Activated T-cell treated with anti-CD3 and anti-CD28 coated beads for 48 hours (primary cell): ENCODE data around the gene ZFP36L1.

Experiments used
- DNase-seq: peaks from one replicate; pipeline ENCODE4 v3.0.0-alpha.2; 2020; ENCODE audit warnings: low read depth

ZFP36L1 gene

DNA sequence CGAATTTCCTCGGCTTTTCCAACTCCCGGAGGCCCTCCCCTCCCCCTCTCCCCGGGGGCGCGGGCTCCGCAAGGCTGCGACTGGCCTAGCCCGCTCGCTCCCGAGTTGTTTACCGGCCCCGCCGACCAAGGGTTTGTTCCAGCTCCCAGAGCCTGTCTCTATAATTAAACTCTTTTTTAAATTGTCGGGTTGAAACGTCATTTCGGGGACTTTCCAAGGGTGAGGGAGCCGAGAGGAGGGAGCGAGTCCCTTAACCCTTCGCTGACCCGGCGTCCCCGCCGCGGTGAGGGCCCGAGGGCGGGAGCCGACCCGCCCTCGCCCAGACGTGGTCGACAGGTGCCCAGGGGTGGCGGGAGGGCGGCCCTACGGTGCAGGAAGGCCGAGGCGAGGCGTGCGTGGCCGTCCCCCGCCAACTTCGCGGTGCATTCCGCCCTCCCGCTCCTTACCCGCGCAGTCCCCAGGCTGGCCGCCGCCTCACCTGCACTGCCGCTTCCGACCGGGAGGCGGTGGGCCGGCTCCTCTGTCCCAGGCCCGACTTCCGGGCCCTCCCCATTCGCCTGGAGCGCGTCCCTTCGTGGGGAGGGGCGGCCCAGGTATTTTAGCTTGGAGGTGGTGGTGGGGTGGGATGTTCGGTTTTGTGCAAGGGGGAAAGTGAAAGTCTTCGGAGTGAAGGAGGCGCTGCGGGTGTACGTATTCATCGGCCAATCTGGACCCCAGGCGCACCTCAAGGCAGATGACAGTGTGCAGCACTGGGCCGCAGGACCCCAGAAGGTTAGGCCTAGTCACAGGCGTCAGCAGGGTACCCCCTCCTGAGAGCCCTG lies 2.9 kb upstream of the ZFP36L1 start:
- peak; percentile 79 for DNase-seq

DNA sequence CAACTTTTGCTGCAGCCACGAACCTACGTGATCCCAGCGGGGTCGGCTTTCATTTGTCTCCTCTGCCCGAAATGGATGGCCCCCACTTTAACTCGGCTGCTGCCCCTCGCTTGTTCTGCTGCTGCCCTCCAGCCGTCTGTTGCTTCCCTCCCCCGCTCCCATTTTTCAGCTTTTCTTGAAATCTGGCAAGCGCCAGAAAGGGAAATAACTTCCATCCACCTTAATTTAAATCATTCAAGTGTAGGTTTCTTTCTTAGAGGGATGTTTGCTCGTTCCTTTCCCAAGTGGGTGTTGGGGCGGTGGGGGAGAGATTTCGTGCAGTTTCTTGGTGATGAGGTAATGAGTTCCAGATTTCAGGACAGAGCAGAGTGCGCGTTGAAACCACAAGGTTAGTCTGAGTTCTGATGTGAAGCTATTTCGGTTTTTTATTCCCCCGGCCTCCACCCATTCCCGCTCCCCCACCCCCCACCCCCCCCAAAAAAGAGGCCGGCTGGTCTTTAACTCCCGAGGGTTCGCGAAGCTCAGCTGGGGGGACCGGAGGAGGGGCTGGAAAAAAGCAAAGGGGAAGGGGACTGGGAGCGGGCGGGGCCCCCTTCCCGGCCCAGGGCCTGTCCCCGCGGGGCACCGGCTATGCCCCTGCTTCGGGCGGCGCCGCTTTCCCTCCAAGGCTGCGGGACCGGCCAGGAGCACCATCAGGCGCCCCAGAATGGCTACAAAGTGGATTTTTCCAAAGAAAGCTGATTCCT lies 2.2 kb upstream of the ZFP36L1 start:
- no peak for DNase-seq

DNA sequence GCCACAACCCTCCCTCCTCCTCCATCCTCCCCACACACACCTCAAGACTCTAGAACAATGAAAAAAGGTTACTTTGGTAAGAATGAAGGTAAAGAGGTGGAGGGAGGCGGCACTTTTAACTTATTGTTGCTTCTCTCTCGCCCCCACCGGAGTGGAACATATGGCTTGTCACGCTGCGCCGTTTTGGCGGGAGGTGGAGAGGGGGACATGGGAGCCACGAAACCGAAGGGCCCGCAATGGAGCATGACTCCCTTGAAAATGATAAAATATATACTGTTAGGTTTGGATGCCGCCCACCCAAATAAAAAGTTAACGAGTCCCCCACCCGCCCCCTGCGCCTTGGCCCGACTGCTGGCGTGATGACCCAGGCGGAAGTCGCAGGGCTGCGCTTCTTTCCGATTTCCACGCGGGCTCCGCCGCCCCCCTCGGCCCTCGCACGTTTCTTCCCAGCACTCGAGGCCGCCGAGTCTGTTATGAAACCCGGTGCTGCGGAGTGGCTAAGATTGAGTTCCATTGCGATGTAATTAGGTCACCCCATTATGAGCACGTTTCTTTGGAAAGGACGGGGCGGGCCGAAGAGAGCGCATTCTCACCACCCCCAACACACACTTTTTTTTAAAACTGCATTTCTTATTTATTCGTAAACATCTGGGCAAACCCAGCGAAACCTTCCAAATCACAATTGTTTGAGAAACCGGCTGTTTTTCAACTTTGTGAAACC lies 1.4 kb upstream of the ZFP36L1 start:
- peak; percentile 85 for DNase-seq

DNA sequence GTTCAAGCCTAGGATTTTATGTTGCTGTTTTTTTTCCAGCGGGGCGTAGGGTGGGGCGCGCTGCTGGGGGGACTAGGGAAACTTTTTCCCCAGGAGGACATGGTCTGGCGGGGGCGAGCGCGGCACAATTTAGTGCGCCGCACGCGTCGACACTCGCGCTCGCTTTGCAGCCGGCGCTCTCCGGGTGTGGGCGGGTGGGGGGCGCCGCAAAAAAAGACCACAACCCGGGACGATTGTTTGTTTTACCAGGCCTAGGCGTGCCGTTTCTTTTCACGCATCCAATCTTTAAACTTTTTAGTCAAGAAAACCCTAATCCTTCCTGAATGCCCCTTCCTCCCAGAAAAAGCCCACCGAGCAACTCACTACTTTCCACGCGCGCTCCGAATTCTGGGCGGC lies 865 bp upstream of the ZFP36L1 start:
- DNase-seq, result no peak

DNA sequence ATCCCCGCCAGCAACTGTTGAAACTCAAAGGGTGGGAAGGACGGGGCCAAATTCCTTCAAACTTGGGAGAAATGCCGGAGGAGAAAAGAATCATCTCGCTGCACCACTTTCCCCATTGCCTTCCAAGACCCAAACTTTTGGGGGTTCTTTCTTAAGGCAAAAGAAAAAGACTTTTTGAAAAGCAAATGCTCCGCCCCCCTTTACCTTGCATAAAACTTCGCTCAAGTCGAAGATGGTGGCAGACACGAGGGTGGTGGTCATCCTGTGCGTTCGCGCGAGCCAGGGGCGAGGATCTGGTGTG lies 239 bp downstream of the ZFP36L1 start:
- no peak for DNase-seq

DNA sequence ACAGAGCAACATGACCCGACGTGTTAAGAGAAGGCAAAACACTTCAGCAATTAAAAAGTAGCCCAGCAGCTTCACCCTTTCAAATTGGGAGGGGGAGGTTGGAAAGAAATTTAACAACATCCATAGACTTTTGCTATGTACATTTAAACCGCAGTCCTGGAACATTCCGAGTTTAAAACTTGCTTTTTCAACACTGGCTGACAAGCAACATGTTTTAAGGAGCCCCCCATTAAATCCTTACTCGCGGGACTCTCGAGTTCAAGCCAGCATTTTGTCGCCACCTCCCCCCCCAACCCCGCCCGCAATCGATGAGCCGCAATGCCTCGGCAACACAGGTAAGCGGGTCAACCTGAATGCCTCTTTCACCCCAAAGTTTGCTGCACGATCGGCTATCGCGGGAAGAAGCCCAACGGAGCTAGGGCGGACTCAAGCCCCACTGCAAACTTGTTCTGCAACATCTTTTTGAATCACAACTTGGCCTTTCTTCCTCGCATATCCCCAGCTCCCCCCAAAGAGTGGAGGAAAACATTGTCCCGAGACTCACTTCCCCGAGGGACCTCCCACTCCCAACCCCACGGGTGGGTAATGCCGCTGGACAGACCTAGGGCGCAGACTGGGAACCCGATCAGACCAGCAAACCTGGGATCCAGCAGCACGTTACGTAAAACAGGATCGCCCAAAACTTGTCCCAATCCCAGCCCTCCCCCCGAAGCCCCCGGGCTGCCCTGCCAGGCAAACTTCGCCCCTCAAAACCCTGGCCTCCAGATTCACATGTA lies 777 bp downstream of the ZFP36L1 start:
- no peak for DNase-seq

DNA sequence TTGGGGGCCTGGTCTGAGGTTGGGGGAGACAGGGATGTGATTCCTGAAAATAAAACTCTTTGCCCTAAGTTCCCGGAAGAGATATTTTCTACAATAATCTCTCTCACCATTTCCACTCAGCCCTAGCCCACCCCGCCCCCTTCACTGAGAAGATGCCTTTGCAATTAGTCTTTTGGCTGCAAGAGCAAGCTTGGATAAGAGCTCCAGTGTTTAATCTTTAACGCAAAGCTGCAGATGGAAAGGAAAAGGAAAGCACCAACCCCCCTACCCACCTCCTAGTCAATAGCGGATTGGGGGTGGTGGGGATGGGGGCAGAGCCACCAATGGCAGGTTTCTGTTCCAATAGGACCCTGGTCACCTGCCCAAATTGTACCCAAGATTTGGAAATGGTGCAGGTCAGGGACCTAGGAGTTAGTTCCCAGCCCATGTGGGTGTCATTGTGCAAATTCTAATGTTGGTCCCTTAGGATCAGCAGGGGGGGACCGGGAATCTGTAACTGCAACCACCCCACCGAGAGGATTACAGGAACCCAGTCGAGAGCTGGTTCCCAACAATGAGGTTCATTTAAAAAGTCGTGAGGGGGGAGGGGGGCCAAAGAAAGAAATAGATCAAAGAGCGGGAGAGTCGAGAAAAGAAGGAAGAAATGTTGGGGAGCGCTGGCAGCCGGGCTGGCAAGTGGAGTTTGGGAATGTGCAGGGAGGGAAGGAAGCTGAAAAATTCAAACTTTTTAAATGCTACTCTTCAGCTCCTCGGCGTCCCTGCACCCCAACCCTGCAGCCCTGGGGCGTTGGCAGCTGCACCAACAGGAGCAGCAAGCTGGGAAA lies 1.6 kb downstream of the ZFP36L1 start:
- no peak for DNase-seq

DNA sequence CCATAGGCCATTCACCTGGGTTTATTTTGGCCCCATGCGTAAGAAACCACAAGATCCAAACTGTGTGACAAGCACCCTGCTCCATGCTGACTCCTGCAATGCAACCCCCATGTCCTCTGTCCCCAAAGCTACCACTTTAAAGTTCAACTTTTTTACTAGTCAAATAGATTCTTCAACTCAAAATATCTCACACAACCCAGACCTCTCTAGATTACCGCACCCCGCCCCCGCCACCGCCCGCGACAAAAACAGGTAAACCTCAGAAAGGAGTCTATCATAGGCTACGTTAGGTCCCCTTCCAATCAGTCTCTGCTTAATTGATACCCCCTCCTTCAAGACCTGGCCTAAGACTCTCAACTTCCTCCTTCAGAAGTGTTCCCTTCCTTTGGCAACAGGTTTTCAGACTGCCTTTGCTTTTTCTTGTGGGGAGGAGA lies 2.2 kb downstream of the ZFP36L1 start:
- peak; percentile 70 for DNase-seq

DNA sequence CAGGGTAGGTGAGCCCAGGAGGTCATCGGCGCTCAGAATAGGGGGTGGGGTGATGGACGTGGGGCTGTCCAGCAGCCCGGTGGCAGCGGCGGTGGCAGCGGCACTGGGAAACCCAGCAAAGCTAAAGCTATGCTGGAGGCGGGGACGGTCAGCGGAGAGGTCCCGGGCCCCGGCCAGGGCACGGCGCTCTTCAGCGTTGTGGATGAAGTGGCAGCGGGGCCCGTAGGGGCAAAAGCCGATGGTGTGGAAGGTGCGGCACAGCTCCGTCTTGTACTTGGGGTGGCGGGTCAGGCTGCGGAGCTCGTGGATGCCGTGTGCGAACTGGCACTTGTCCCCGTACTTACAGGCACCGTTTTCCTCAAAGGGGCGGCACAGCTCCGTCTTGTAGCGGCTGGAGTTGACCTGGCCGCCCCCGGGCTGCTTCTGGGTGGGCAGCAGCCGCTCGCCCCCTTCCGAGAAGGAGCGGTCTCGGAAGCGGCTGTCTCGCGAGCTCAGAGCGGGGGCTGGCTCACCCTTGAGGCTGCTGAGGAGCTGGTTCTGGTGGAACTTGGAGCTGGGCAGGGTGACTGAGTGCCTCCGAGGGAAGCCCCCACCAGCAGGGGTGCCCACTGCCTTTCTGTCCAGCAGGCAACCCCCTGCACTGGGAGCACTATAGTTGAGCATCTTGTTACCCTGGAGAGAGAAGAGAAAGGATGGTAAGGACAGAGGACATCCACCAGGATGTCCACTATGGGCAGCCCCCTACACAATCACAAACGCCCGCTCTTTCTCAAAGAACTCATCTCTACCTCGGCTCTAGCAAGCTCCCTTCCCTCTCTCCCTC lies 2.8 kb downstream of the ZFP36L1 start:
- no peak for DNase-seq

DNA sequence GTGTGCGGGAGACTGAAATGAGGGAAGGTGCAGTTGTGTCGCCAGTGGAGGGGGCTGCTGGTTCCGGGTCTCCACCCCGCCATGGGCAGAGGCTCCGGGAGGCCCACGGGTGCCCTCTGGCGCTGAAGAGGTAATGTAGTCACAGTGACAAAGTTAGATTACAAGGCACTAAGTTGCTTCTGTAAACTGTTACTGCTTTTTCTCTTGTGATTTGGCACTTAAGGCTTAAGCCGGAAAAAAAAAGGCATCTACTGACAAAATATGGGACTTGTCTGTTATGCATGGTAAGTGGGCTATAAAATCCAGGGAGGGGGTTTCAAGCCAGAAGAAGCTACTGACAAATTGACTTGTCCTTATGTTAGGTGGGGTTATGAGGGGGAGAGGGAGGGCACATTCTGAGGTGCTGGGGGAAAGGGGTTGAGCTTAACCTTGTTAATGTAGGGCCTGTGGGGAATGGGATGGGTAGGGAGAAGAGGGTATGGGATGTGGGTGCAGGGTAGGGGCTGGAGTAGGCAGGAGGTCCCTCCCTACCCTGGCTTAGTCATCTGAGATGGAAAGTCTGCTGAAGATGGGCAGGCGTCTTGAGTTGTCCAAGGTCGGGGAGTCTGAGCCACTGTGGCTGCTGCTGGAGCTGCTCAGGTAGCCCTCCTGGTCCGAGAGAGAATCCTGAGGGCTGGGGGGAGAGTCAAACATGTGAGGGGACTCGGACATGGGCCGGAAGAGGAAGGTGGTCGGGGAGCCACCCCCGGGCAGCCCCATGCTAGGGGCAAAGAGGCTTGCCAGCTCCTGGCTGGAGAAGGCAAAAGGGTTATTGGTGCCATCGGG lies 3.7 kb downstream of the ZFP36L1 start:
- DNase-seq, result peak; percentile 77

DNA sequence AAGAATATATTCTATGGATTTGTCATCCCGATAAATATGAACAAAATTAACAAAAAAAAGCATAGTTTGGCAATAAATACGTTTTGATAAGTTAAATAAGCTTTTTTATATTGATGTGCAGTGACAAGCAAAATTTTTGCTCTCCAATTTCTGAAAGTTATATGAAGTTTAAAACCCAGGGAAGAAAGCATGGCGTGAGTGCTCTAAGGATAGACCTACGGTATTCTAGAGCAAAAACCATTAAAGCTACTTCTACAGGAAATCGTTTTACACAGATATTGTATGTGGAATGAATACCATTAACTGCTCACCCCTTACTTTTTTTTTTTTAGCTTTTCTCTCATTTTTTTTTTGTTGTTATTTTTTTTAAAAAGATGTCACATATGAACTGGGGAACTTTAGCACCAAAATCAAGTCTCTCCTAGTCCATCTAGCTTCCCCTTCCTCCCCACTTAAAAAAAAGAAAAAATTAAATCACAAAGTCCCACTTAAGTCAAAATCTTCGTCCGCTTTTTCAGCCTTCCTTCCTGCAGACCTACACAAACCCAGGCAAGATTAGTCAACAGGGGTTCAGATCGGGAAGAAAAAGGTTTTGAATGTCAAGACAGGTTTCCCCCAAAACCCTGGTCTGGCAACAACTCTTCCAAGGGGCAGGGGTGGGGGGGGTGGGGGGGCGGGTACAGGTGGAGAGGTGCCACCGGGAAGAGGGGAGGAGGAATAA lies 4.4 kb downstream of the ZFP36L1 start:
- DNase-seq, result no peak

DNA sequence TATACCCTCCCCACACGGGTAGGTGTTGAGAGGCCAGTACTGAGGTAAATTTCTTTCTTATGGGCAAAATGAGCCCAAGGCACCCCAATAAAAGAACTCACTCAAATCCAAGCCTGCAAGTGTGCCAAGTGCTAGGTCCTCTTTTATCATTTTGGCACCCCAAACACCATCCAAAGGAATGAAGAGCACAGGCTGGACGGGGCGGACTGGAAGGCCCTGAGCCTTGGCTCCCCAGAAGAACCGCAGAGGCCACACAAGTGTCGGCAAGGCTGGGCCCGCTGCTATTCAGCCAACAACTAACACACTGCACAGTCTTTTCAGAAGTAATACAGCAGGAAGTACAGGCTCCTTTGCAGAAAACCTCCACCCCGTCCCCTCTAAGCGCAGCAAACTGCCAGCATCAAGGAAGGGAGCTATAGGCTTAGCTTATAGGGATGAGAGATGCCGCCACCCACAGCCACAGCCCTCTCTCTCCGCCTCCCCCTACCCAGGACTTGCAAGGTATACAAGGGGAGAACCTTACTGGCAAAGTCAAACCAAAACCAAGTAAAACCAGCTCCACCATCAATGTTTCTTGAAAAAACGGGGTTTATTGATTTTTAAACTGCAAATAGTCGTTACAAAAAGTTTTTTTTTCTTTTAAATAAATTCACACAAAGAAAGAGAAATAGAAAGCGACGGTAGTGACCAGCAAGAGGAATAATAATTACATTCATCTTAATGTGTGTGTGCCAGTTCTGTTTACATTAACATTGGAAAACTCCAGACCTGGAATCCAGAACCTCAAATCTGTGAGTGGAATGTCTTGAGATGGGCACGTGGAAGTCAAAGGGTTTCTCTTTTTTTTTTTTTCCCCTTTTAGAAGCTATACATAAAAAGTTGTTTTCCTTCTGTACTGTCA lies 5.5 kb downstream of the ZFP36L1 start:
- no peak for DNase-seq

DNA sequence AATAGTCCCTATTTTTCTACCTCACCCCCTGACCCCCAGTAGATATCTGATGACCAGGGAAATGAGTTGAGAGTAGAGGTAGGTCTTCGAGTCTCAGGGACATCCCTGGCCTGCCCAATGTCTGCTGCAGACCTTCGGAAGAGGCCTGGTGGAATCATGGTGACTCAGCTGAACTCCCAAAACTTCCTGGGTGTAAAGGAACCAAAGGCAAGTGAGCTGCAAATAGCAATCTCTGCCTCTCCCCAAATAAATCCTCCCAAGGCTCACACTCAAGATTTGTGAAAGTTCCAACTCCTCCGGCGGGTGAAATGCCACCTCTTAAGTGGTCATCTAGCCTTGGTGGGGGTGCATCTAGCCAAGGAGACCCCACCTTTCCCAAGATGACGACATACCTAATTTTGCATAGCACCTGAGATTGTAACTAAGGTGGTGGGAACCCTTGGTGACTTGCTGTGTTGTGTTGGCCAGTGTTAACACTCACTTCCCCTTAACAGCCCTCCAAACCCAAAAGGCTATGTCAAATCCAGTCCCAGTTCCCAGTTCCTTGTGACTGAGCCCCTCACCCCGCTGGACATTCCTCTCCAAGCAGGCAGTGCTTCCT lies 6.3 kb downstream of the ZFP36L1 start:
- no peak for DNase-seq

DNA sequence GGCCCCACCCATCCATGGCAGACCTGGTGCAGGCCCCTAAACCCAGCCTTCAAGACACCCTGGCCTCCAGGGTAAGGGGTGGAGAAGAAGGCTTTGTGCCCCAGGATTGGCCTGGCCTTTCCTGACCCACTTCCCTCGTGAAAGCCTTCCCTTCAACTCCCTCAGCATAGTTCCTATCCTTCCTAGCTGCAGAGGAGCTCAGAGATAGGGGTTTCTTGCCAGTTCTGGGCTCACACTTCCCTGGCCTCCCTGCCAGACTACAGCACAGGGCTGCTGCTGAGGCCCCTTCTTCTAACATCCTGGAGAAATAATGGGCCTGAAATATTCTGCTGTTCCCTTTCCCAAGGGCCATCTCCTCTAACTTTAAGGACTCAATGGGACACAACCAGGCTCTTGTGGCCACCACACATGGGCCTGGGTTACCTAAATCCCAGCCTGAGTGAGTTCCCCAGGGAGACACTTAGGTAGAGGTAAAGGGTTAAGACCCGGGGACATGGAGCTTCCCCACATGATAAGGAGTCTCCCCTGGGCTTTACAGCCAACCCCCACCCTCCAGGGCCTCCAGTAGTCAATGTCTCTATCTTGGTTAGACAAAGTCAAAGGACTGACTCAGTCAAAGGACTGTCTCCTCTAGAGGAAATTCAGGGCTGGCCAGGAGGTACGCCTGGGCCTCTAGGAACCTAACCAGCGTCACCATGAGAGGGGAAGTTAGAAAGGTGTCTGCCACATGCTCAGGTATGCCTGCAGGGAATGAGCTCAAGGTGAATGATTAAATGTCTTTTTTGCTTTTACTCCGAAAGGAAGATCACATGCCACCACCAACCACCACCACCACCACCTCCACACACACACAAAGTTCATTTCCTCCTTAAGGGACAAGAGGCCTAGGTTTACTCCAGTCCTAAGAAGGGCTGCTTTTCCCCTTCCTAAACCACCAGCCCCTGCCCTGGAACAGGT lies 7.1 kb downstream of the ZFP36L1 start:
- no peak for DNase-seq

DNA sequence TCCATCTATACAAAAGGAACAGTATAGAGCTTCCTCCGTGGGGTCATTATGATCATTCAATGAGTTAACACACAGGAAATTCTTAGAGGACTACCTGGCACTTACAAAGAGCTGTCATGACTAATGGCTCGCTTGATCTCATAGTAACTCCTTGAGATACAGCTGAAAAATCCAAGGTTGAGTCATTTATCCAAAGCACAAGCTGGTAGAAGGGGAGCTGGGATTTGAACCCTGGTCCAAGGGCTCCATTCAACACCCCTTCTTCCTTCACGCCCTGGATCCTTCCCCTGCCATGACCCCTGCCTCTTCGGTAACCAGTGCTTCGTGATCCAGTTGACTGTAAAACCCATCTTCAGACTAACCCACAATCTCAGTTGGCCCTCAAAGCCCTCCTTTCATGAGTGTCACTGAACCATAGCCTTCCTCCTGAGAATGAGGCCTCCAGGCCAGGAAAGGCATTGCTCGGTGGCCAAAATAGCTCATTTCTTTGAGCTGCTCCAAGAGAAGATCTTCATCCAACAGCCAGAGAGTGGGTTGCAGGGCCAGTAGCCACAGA lies 7.8 kb downstream of the ZFP36L1 start:
- no peak for DNase-seq
